Loucy (cell line): ENCODE data around the gene CPA3.

ENCODE experiments used
- EZH2phosphoT487 ChIP-seq: fragments of 200-600 bp; IDR thresholded peaks from 2 replicates; pipeline ENCODE4 v1.6.1; 2018; ENCODE audit warnings: antibody characterized with exemption, mild to moderate bottlenecking, moderate library complexity, borderline replicate concordance
- TF ChIP-seq, protein P1 (sequence below): fragments of 200-600 bp; sonication (generic); conservative IDR thresholded peaks from 2 replicates; pipeline ENCODE4 v1.5.1; 2014; ENCODE audit warnings: mild to moderate bottlenecking, antibody characterized with exemption, low read length

DNA sequence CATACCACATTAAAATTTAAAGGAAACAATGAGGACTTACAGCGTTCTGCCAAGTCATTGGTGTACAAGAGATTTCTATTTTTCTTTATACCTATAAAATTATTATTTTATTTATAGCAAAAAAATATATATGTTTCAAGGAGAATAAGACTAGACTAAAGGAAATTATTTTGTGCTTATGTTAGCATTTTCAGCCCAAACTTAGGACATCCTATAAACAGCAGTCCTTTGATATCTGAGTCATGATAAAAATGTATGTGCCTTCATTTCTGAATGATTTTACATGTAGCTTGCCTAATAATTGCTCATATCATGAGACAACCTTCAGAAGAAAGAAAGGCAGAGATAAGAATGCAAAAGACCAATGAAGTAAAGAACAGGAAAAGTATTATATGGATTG lies 16.7 kb upstream of the CPA3 start:
- TF ChIP-seq, protein P1, sequence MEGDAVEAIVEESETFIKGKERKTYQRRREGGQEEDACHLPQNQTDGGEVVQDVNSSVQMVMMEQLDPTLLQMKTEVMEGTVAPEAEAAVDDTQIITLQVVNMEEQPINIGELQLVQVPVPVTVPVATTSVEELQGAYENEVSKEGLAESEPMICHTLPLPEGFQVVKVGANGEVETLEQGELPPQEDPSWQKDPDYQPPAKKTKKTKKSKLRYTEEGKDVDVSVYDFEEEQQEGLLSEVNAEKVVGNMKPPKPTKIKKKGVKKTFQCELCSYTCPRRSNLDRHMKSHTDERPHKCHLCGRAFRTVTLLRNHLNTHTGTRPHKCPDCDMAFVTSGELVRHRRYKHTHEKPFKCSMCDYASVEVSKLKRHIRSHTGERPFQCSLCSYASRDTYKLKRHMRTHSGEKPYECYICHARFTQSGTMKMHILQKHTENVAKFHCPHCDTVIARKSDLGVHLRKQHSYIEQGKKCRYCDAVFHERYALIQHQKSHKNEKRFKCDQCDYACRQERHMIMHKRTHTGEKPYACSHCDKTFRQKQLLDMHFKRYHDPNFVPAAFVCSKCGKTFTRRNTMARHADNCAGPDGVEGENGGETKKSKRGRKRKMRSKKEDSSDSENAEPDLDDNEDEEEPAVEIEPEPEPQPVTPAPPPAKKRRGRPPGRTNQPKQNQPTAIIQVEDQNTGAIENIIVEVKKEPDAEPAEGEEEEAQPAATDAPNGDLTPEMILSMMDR = no peak
- TF ChIP-seq EZH2phosphoT487 = no peak
